ENCODE measurements around the gene KPNA4.
"Not testable (repeated sequence)": the region's sequence is repeated elsewhere in the genome, so short reads cannot be mapped to it uniquely, and the experiment has no call there.

KPNA4 gene

GRCh38 chr3:160565442-160566403 is at the start of gene KPNA4:
Gene KPNA4 (minus strand): TSS chr3:160565571. CDS start chr3:160565282, 289 bp downstream.
- peak; percentile 96 for DNase-seq (ENCODE audit: low spot score)

GRCh38 chr3:160613661-160614060 is 48.3 kb upstream of the KPNA4 start:
- DNase-seq (ENCODE audit: low spot score), result no peak

GRCh38 chr3:160612386-160613075 is 47.2 kb upstream of the KPNA4 start:
- no peak for DNase-seq (ENCODE audit: low spot score)

- DNase-seq (ENCODE audit: low spot score), result no peak
Observed at GRCh38 chr3:160611141-160611540, 45.8 kb upstream of the KPNA4 start.

GRCh38 chr3:160608870-160609269 is 43.5 kb upstream of the KPNA4 start:
- DNase-seq (ENCODE audit: low spot score), result no peak

GRCh38 chr3:160607826-160608225 is 42.5 kb upstream of the KPNA4 start:
- no peak for DNase-seq (ENCODE audit: low spot score)

GRCh38 chr3:160605315-160605714 is 39.9 kb upstream of the KPNA4 start:
- DNase-seq (ENCODE audit: low spot score), result no peak

GRCh38 chr3:160603845-160604244 is 38.5 kb upstream of the KPNA4 start:
- not testable (repeated sequence) for DNase-seq (ENCODE audit: low spot score)

GRCh38 chr3:160602259-160602658 is 36.9 kb upstream of the KPNA4 start:
- no peak for DNase-seq (ENCODE audit: low spot score)

GRCh38 chr3:160601288-160601687 is 35.9 kb upstream of the KPNA4 start:
- no peak for DNase-seq (ENCODE audit: low spot score)

GRCh38 chr3:160598865-160599264 is 33.5 kb upstream of the KPNA4 start:
- no peak for DNase-seq (ENCODE audit: low spot score)

GRCh38 chr3:160588023-160588422 is 22.7 kb upstream of the KPNA4 start:
- DNase-seq (ENCODE audit: low spot score), result no peak

- DNase-seq (ENCODE audit: low spot score), result no peak
Observed at GRCh38 chr3:160587105-160587504, 21.7 kb upstream of the KPNA4 start.

GRCh38 chr3:160586679-160587078 is 21.3 kb upstream of the KPNA4 start:
- DNase-seq (ENCODE audit: low spot score), result no peak

GRCh38 chr3:160583451-160583850 is 18.1 kb upstream of the KPNA4 start:
- no peak for DNase-seq (ENCODE audit: low spot score)

- no peak for DNase-seq (ENCODE audit: low spot score)
Observed at GRCh38 chr3:160580938-160581337, 15.6 kb upstream of the KPNA4 start.

GRCh38 chr3:160577556-160578195 is 12.3 kb upstream of the KPNA4 start:
- no peak for DNase-seq (ENCODE audit: low spot score)

GRCh38 chr3:160577093-160577492 is 11.7 kb upstream of the KPNA4 start:
- DNase-seq (ENCODE audit: low spot score), result no peak

- no peak for DNase-seq (ENCODE audit: low spot score)
Observed at GRCh38 chr3:160576621-160577020, 11.2 kb upstream of the KPNA4 start.

GRCh38 chr3:160575589-160575988 is 10.2 kb upstream of the KPNA4 start:
- no peak for DNase-seq (ENCODE audit: low spot score)

GRCh38 chr3:160574636-160575035 is 9.3 kb upstream of the KPNA4 start:
- DNase-seq (ENCODE audit: low spot score), result no peak

- not testable (repeated sequence) for DNase-seq (ENCODE audit: low spot score)
Observed at GRCh38 chr3:160573955-160574525, 8.7 kb upstream of the KPNA4 start.
